Measurements from ENCODE around the gene TMEM139. TPM values are rescaled to one million over a fixed set of nuclear protein-coding genes. Genes with fewer than 3 reads are reported as not detected.

Gene TMEM139
- total and polyA plus RNA-seq, 10 of the 15 experiments (the other 5 are each of a cell fraction or from before 2014, with no cell fraction given) = 0.31 TPM; not detected in 9

DNA sequence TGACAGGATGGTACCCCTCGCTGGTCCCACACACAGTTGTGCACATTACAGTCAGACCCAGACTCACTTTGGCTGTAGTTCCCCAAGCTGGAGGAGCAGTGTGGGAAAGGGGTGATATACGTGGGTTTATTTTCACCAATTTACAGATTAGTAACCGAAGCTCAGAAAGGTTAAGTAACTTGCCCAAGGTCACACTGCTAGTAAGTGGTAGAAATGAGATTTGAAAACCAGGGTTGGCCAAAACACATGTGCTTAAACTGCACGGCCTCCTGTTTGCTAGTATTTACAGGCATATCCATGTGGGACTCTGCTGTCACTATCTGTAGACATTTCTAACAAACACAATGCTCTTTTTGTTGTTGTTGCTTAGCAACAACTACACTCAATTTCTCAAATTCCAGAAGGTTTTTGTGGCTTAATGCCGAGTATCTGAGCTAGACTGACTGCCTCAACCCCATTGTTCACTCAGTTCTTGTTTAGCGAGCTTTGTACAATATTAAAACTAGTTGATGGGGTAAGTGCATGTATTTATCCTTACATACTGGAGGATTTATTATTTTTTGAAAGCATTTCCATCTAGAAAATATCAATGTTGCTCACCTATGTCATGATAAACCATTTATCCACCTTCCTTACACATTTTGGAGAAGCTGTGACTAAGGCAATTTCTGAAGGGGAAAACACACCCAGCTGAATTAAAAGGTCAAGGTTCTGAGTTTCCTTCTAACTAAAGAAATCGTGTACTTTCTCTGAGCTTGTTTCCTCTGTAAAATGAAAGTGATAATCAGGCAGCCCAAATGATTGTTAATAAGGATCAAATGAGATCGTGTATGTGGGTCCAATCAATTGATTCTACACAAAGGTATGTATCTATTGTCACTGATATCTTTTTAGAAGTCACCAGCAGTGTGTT is 5.3 kb upstream of the TMEM139 start:
- TF ChIP-seq BMI1 (IDR thresholded peaks at IDR 0.05; ENCODE audit: borderline replicate concordance) = peak; percentile 32; the same call in 1 of the 2 replicates
- TF ChIP-seq SMAD1 (IDR thresholded peaks at IDR 0.05; ENCODE audit: low read depth, partially characterized antibody) = no peak
- TF ChIP-seq, protein P1, sequence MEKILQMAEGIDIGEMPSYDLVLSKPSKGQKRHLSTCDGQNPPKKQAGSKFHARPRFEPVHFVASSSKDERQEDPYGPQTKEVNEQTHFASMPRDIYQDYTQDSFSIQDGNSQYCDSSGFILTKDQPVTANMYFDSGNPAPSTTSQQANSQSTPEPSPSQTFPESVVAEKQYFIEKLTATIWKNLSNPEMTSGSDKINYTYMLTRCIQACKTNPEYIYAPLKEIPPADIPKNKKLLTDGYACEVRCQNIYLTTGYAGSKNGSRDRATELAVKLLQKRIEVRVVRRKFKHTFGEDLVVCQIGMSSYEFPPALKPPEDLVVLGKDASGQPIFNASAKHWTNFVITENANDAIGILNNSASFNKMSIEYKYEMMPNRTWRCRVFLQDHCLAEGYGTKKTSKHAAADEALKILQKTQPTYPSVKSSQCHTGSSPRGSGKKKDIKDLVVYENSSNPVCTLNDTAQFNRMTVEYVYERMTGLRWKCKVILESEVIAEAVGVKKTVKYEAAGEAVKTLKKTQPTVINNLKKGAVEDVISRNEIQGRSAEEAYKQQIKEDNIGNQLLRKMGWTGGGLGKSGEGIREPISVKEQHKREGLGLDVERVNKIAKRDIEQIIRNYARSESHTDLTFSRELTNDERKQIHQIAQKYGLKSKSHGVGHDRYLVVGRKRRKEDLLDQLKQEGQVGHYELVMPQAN (conservative IDR thresholded peaks at IDR 0.05) = no peak
- TF ChIP-seq SRF (IDR thresholded peaks at IDR 0.05; ENCODE audit: low read depth in 2 of 2, low read length in 2 of 2) = no peak
- TF ChIP-seq, protein P2, sequence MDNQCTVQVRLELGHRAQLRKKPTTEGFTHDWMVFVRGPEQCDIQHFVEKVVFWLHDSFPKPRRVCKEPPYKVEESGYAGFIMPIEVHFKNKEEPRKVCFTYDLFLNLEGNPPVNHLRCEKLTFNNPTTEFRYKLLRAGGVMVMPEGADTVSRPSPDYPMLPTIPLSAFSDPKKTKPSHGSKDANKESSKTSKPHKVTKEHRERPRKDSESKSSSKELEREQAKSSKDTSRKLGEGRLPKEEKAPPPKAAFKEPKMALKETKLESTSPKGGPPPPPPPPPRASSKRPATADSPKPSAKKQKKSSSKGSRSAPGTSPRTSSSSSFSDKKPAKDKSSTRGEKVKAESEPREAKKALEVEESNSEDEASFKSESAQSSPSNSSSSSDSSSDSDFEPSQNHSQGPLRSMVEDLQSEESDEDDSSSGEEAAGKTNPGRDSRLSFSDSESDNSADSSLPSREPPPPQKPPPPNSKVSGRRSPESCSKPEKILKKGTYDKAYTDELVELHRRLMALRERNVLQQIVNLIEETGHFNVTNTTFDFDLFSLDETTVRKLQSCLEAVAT (IDR thresholded peaks at IDR 0.05) = no peak
- 59% methylated on average over 8 of the region's 8 CpGs for WGBS (ENCODE audit: insufficient coverage, insufficient replicate concordance, low lambda C conversion rate, missing lambda C conversion rate)
- H3K4me3 ChIP-seq = no peak overlapping the region
- SMC1A ChIA-PET (ENCODE audit: uncharacterized antibody, unreplicated experiment) = interaction anchor here (0.9 to 1.5 kb wide), 7 partner anchors 9 to 49 kb away, joined by 3 to 6 read pairs (median 4); partner anchors contain the start of genes CASP2 and GSTK1
- H3K9ac ChIP-seq (ENCODE audit: control insufficient read depth, insufficient read depth, low read length) = no peak overlapping the region
- BruUV-seq (replicated peaks) = no TSS peak
- H3K27me3 ChIP-seq (replicated peaks in 1 of 2; ENCODE audit: control insufficient read depth in 2 of 2, insufficient read depth in 2 of 2, low read length in 1 of 2) = no peaks in the 10 kb centered on the region
- POLR2A ChIA-PET = interaction anchor here (0.6 to 1.5 kb wide), 3 partner anchors 9 to 16 kb away, joined by 3 to 7 read pairs (median 4); partner anchors contain the start of genes CASP2 and GSTK1
- intact Hi-C loops (cut with micrococcal nuclease; ENCODE audit: unreplicated experiment) (no loop called here), in situ Hi-C loops (cut with MboI) (no loop called here)
- DNase-seq (ENCODE audit: low read depth, low spot score) (no peak), FAIRE-seq (peak; percentile 59), ATAC-seq (peak; percentile 57)
- peaks cover 7% of the 10 kb centered on the region for H3K4me1 ChIP-seq (ENCODE audit: control insufficient read depth, insufficient read depth, low read length)
- H3K79me2 ChIP-seq (ENCODE audit: control insufficient read depth, insufficient read depth, low read length) = no peaks in the 10 kb centered on the region
- RAD21 ChIA-PET (ENCODE audit: unreplicated experiment) = interaction anchor here (1.2 to 1.3 kb wide), 2 partner anchors 16 to 39 kb away, joined by 3 to 5 read pairs; partner anchors contain the start of gene GSTK1
- H3K9me3 ChIP-seq (replicated peaks; ENCODE audit: control insufficient read depth, insufficient read depth, low read length) = no peaks in the 10 kb centered on the region
- no peak overlapping the region for H3K27ac ChIP-seq (ENCODE audit: control insufficient read depth, insufficient read depth)
- CTCF ChIA-PET = interaction anchor here (0.6 to 2.3 kb wide), 14 partner anchors 9 to 137 kb away, joined by 3 to 12 read pairs (median 4); partner anchors contain the start of genes CASP2 and GSTK1
- H3K4me2 ChIP-seq (ENCODE audit: control insufficient read depth, insufficient read depth) = peak overlapping the region; percentile 17; the same call in 1 of the 2 replicates
- H2AFZ ChIP-seq (ENCODE audit: control insufficient read depth, low read depth, low read length) = peak overlapping the region; percentile 69
- H3K36me3 ChIP-seq (ENCODE audit: control insufficient read depth in 2 of 2, insufficient read depth in 2 of 2, low read length in 1 of 2) = no peaks in the 10 kb centered on the region
- H4K20me1 ChIP-seq (ENCODE audit: control insufficient read depth, insufficient read depth) = no peaks in the 10 kb centered on the region

Data from GM12878 (cell line).